DND-41 (cell line): ENCODE results near the gene SENP3.

Source experiments
- CTCF ChIP-seq: IDR thresholded peaks from 2 replicates; pipeline ENCODE4 v1.5.1; 2012; ENCODE audit warnings: borderline replicate concordance, low read length, moderate library complexity, mild to moderate bottlenecking; ENCODE audit not compliant: poor library complexity, severe bottlenecking; ENCODE audit errors: extremely low read depth
- EZH2 ChIP-seq: IDR thresholded peaks from 3 replicates; pipeline ENCODE4 v1.6.1; 2012; ENCODE audit warnings: borderline replicate concordance, low read depth, mild to moderate bottlenecking, moderate library complexity, low read length, inconsistent platforms; ENCODE audit not compliant: severe bottlenecking

GRCh38 chr17:7583253-7584109 lies 21.8 kb downstream of the SENP3 start, which contains the start of gene MPDU1:
- TF ChIP-seq CTCF (no peak), EZH2 (no peak)
